ENCODE data around the gene LRRC47.

LRRC47 gene

GRCh38 chr1:3825356-3825755 is 29.1 kb upstream of the LRRC47 start:
- no peak overlapping the region for H3K4me3 ChIP-seq (ENCODE audit: low read depth, low read length)
- H3K36me3 ChIP-seq: peaks cover 73% of the 10 kb centered on the region
- no peaks in the 10 kb centered on the region for H3K9me3 ChIP-seq (ENCODE audit: severe bottlenecking)
- TF ChIP-seq, protein P1, sequence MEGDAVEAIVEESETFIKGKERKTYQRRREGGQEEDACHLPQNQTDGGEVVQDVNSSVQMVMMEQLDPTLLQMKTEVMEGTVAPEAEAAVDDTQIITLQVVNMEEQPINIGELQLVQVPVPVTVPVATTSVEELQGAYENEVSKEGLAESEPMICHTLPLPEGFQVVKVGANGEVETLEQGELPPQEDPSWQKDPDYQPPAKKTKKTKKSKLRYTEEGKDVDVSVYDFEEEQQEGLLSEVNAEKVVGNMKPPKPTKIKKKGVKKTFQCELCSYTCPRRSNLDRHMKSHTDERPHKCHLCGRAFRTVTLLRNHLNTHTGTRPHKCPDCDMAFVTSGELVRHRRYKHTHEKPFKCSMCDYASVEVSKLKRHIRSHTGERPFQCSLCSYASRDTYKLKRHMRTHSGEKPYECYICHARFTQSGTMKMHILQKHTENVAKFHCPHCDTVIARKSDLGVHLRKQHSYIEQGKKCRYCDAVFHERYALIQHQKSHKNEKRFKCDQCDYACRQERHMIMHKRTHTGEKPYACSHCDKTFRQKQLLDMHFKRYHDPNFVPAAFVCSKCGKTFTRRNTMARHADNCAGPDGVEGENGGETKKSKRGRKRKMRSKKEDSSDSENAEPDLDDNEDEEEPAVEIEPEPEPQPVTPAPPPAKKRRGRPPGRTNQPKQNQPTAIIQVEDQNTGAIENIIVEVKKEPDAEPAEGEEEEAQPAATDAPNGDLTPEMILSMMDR (IDR thresholded peaks at IDR 0.05; ENCODE audit: low read depth, low read length): no peak
- H3K27me3 ChIP-seq (ENCODE audit: insufficient read depth, low read depth, severe bottlenecking): no peaks in the 10 kb centered on the region
- no peak overlapping the region for H3K27ac ChIP-seq
- no peak for DNase-seq

DNA sequence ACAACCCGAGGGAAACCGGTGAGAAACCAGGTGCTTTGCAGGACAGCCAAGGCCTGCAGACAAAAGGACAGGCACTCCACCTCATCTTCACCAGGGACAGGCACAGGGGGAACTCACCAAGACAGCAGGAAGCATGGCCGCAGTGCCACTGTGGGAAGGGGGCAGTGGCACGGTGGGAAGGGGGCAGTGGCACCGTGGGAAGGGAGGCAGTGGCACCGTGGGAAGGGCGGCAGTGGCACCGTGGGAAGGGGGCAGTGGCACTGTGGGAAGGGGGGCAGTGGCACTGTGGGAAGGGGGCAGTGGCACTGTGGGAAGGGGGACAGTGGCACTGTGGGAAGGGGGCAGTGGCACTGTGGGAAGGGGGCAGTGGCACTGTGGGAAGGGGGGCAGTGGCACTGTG is 28.4 kb upstream of the LRRC47 start:
- H3K27me3 ChIP-seq (ENCODE audit: insufficient read depth, low read depth, severe bottlenecking): no peaks in the 10 kb centered on the region
- DNase-seq: no peak
- no peak overlapping the region for H3K27ac ChIP-seq
- TF ChIP-seq, protein P1 (IDR thresholded peaks at IDR 0.05; ENCODE audit: low read depth, low read length): no peak
- no peaks in the 10 kb centered on the region for H3K9me3 ChIP-seq (ENCODE audit: severe bottlenecking)
- H3K4me3 ChIP-seq (ENCODE audit: low read depth, low read length): no peak overlapping the region
- H3K36me3 ChIP-seq: peaks cover 74% of the 10 kb centered on the region

GRCh38 chr1:3822421-3822820 is 26.1 kb upstream of the LRRC47 start:
- no peak for DNase-seq
- Histone ChIP-seq H3K9me3 (ENCODE audit: severe bottlenecking) (no peaks in the 10 kb centered on the region), H3K4me3 (ENCODE audit: low read depth, low read length) (no peak overlapping the region), H3K36me3 (peaks cover 60% of the 10 kb centered on the region), H3K27me3 (ENCODE audit: insufficient read depth, low read depth, severe bottlenecking) (no peaks in the 10 kb centered on the region), H3K27ac (peak overlapping the region; percentile 90)
- TF ChIP-seq, protein P1 (IDR thresholded peaks at IDR 0.05; ENCODE audit: low read depth, low read length): no peak

- TF ChIP-seq, protein P1 (IDR thresholded peaks at IDR 0.05; ENCODE audit: low read depth, low read length): no peak
- Histone ChIP-seq H3K36me3 (peaks cover 56% of the 10 kb centered on the region), H3K27me3 (ENCODE audit: insufficient read depth, low read depth, severe bottlenecking) (no peaks in the 10 kb centered on the region), H3K4me3 (ENCODE audit: low read depth, low read length) (no peak overlapping the region), H3K27ac (peak overlapping the region; percentile 90), H3K9me3 (ENCODE audit: severe bottlenecking) (no peaks in the 10 kb centered on the region)
- no peak for DNase-seq
Observed at GRCh38 chr1:3821908-3822307, 25.6 kb upstream of the LRRC47 start.

- TF ChIP-seq, protein P1 (IDR thresholded peaks at IDR 0.05; ENCODE audit: low read depth, low read length): peak; percentile 64
- Histone ChIP-seq H3K4me3 (ENCODE audit: low read depth, low read length) (peak overlapping the region; percentile 18; the same call in 1 of the 2 replicates), H3K9me3 (ENCODE audit: severe bottlenecking) (no peaks in the 10 kb centered on the region), H3K27ac (peak overlapping the region; percentile 90), H3K27me3 (ENCODE audit: insufficient read depth, low read depth, severe bottlenecking) (no peaks in the 10 kb centered on the region), H3K36me3 (peaks cover 51% of the 10 kb centered on the region)
- DNase-seq: peak; percentile 85
Observed at GRCh38 chr1:3821447-3821846, 25.1 kb upstream of the LRRC47 start.

DNA sequence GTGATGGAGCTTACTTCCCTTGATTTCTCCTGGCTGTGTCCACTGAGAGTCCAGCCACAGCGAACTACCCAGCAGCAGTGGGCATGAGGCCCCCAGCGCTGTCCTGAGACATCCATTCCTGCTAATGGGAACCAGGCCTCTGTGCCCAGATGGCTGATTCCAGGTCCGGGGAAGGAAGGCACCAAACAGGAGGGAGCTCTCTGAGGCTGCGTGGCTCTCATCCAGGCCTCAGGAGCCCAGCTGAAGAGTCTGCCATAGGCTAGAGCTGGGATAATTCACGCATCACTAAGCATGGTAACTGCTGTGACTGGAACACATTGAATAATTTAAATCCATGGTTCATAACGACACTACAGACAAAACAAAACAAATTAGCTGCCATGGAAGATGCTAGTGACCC is 24.7 kb upstream of the LRRC47 start:
- Histone ChIP-seq H3K27me3 (ENCODE audit: insufficient read depth, low read depth, severe bottlenecking) (no peaks in the 10 kb centered on the region), H3K36me3 (peaks cover 49% of the 10 kb centered on the region), H3K27ac (peak overlapping the region; percentile 90), H3K4me3 (ENCODE audit: low read depth, low read length) (peak overlapping the region; percentile 18; the same call in 1 of the 2 replicates), H3K9me3 (ENCODE audit: severe bottlenecking) (no peaks in the 10 kb centered on the region)
- peak; percentile 84 for DNase-seq
- TF ChIP-seq, protein P1 (IDR thresholded peaks at IDR 0.05; ENCODE audit: low read depth, low read length): no peak

Measured in WERI-Rb-1 (cell line).